Stimulated activated CD8-positive, alpha-beta memory T cell treated with anti-CD3 and anti-CD28 coated beads, Interleukin-15, amount 100 ng/mL, for 4 hours (primary cell): ENCODE data around the gene GALNT10.
"Not testable (repeated sequence)": the region's sequence is repeated elsewhere in the genome, so short reads cannot be mapped to it uniquely, and the experiment has no call there.

Source experiments
- DNase-seq, 2 donors: peaks; one replicate each; pipeline ENCODE4 v3.0.0-alpha.2; 2020; ENCODE audit warnings: low read depth in 2 of 2

Gene GALNT10

GRCh38 chr5:154190595-154191304, at the start of gene GALNT10:
Gene GALNT10 (plus strand): TSS chr5:154190733. CDS start chr5:154190867, 134 bp downstream.
- DNase-seq: no peak

GRCh38 chr5:154141745-154142221, 48.8 kb upstream of the GALNT10 start:
- no peak for DNase-seq

GRCh38 chr5:154143211-154143641, 47.3 kb upstream of the GALNT10 start:
- no peak for DNase-seq

GRCh38 chr5:154145268-154145667, 45.3 kb upstream of the GALNT10 start:
- no peak for DNase-seq

GRCh38 chr5:154146409-154146808, 44.1 kb upstream of the GALNT10 start:
- DNase-seq: no peak

GRCh38 chr5:154147666-154148065, 42.9 kb upstream of the GALNT10 start:
- DNase-seq: no peak

- DNase-seq: not testable (repeated sequence)
Measured at GRCh38 chr5:154150471-154150870, 40.1 kb upstream of the GALNT10 start.

- no peak for DNase-seq
Measured at GRCh38 chr5:154157483-154158378, 32.8 kb upstream of the GALNT10 start.

GRCh38 chr5:154158379-154158737, 32.2 kb upstream of the GALNT10 start:
- no peak for DNase-seq

- no peak for DNase-seq
Measured at GRCh38 chr5:154159343-154159742, 31.2 kb upstream of the GALNT10 start.

- DNase-seq: no peak
Measured at GRCh38 chr5:154162539-154163151, 27.9 kb upstream of the GALNT10 start.

- no peak for DNase-seq
Measured at GRCh38 chr5:154163327-154164248, 26.9 kb upstream of the GALNT10 start.

- DNase-seq: no peak
Measured at GRCh38 chr5:154164249-154164581, 26.3 kb upstream of the GALNT10 start.

- no peak for DNase-seq
Measured at GRCh38 chr5:154165886-154166285, 24.6 kb upstream of the GALNT10 start.

GRCh38 chr5:154166901-154167791, 23.4 kb upstream of the GALNT10 start:
- no peak for DNase-seq

GRCh38 chr5:154168395-154168794, 22.1 kb upstream of the GALNT10 start:
- DNase-seq: no peak

GRCh38 chr5:154172785-154173184, 17.7 kb upstream of the GALNT10 start:
- no peak for DNase-seq

GRCh38 chr5:154174091-154174490, 16.4 kb upstream of the GALNT10 start:
- no peak for DNase-seq

GRCh38 chr5:154176181-154176580, 14.4 kb upstream of the GALNT10 start:
- no peak for DNase-seq

- no peak for DNase-seq
Measured at GRCh38 chr5:154178661-154179060, 11.9 kb upstream of the GALNT10 start.
